HCT116 (cell line): ENCODE data around the gene RAD23A.
"Not testable (repeated sequence)": the region's sequence is repeated elsewhere in the genome, so short reads cannot be mapped to it uniquely, and the experiment has no call there.

ENCODE experiments used
- CEBPB ChIP-seq: IDR thresholded peaks from 2 replicates; pipeline ENCODE4 v1.6.1; 2012; ENCODE audit warnings: low read depth
- CTCF ChIP-seq, 3 experiments: fragments of 200-600 bp in 1 of 3; sonication (generic) in 1 of 3; IDR thresholded peaks in 2 of 3; conservative IDR thresholded peaks in 1 of 3; 2 replicates each; pipeline ENCODE4 v1.5.1; 2012 to 2017; ENCODE audit warnings: low read depth in 2 of 3, low read length in 2 of 3, antibody characterized with exemption in 1 of 3, borderline replicate concordance in 1 of 3, control low read depth in 1 of 3, mild to moderate bottlenecking in 1 of 3, mixed read lengths in 1 of 3, mixed run types in 1 of 3, moderate library complexity in 1 of 3; ENCODE audit not compliant: insufficient read depth in 1 of 3
- EZH2phosphoT487 ChIP-seq: fragments of 200-600 bp; IDR thresholded peaks from 2 replicates; pipeline ENCODE4 v1.6.1; 2018; ENCODE audit warnings: antibody characterized with exemption, borderline replicate concordance
- MAX ChIP-seq: IDR thresholded peaks from 2 replicates; pipeline ENCODE4 v1.6.1; 2012
- POLR2A ChIP-seq: IDR thresholded peaks from 2 replicates; pipeline ENCODE4 v1.7.0; 2011; ENCODE audit warnings: borderline replicate concordance; ENCODE audit not compliant: insufficient read depth, insufficient read length; ENCODE audit errors: extremely low read depth
- POLR2AphosphoS5 ChIP-seq: IDR thresholded peaks from 2 replicates; pipeline ENCODE4 v1.6.1; 2011; ENCODE audit warnings: mild to moderate bottlenecking, low read depth, low read length, moderate library complexity
- SIN3A ChIP-seq: IDR thresholded peaks from 2 replicates; pipeline ENCODE4 v1.6.1; 2012; ENCODE audit warnings: low read depth
- SRF ChIP-seq: IDR thresholded peaks from 2 replicates; pipeline ENCODE4 v1.6.1; 2012; ENCODE audit warnings: low read depth
- TCF7L2 ChIP-seq: IDR thresholded peaks from 2 replicates; pipeline ENCODE4 v1.7.0; 2011; ENCODE audit warnings: borderline replicate concordance, inconsistent platforms; ENCODE audit not compliant: insufficient read depth, insufficient read length; ENCODE audit errors: extremely low read depth
- ZBTB33 ChIP-seq: IDR thresholded peaks from 2 replicates; pipeline ENCODE4 v1.6.1; 2011; ENCODE audit warnings: mild to moderate bottlenecking, low read length, moderate library complexity; ENCODE audit not compliant: insufficient replicate concordance; ENCODE audit errors: extremely low read depth
- ZFX ChIP-seq: fragments of 450-650 bp; IDR thresholded peaks from 2 replicates; pipeline ENCODE4 v1.6.1; 2017

GRCh38 chr19:12957389-12957952 lies 11.8 kb downstream of the RAD23A start:
- TF ChIP-seq POLR2A; CTCF (IDR thresholded peaks at IDR 0.05 in 2 of 3, conservative IDR thresholded peaks at IDR 0.05 in 1 of 3; ENCODE audit: borderline replicate concordance in 1 of 3, insufficient read depth in 1 of 3, low read depth in 2 of 3, low read length in 2 of 3); MAX; EZH2phosphoT487; ZBTB33; TCF7L2; CEBPB; POLR2AphosphoS5; SIN3A; ZFX; SRF: not testable (repeated sequence)
